Stomach (tissue), 4 donors: Measurements from ENCODE around the gene KIRREL3.

Experiments used
- CTCF ChIP-seq, 7 experiments: fragments of 450-650 bp in 4 of 7; fragments of 200-600 bp in 3 of 7; sonication (generic) in 3 of 7; IDR thresholded peaks; one replicate each; pipeline ENCODE4 v1.5.1; 2016 to 2019; ENCODE audit warnings: antibody characterized with exemption in 7 of 7, control low read depth in 2 of 7, mild to moderate bottlenecking in 1 of 7
- POLR2A ChIP-seq, 4 donors: fragments of 450-650 bp; IDR thresholded peaks; one replicate each; pipeline ENCODE4 v1.6.1; 2016; ENCODE audit warnings: antibody characterized with exemption in 4 of 4, control low read depth in 2 of 4, mild to moderate bottlenecking in 1 of 4, moderate library complexity in 1 of 4
- POLR2AphosphoS5 ChIP-seq, 3 donors: sonication (generic); formaldehyde crosslinking; IDR thresholded peaks; one replicate each; pipeline ENCODE4 v1.6.1; 2016; ENCODE audit warnings: antibody characterized with exemption in 3 of 3

- TF ChIP-seq CTCF (IDR thresholded peaks at IDR 0.05), result no peak
- no peak for TF ChIP-seq POLR2AphosphoS5 (IDR thresholded peaks at IDR 0.05)
- no peak for TF ChIP-seq POLR2A (IDR thresholded peaks at IDR 0.05)
These were observed 365.6 kb downstream of the KIRREL3 start for GRCh38 chr11:126634963-126635362.
